ENCODE data around the gene TLE4.

DNA sequence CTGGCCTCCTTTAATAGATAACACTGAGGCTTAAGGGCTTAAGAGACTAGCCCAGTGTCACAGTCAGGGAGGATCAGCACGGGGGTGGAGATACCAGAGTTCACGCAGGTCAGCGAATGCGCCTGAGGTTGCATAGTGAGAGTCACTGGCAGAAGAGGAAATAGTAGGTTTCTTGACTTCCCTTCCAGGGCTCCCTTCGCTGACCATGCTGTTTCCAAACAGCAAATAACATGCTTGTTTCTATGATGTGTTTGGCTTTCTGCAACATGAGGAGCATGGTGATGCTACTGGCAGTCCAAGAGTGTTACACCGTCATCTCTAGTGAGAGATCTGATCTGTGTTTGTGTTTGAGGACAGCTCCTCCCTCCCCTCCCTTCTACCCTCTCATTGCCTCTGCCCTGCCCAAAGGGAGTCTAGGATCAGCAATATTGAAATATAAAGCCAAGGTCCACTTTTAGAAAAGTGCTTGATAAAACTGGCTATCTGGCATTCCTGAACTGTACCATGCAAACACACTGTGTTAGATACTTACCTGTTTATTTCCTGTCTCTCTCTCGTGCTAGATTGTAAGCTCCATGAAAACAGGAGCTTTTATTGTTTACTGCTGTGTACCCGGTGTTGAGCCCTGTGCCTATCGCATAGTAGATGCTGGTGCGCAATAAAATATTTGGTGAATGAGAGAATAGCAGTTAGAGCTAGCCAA, 12.3 kb downstream of the TLE4 start:
- TF ChIP-seq, protein P1, sequence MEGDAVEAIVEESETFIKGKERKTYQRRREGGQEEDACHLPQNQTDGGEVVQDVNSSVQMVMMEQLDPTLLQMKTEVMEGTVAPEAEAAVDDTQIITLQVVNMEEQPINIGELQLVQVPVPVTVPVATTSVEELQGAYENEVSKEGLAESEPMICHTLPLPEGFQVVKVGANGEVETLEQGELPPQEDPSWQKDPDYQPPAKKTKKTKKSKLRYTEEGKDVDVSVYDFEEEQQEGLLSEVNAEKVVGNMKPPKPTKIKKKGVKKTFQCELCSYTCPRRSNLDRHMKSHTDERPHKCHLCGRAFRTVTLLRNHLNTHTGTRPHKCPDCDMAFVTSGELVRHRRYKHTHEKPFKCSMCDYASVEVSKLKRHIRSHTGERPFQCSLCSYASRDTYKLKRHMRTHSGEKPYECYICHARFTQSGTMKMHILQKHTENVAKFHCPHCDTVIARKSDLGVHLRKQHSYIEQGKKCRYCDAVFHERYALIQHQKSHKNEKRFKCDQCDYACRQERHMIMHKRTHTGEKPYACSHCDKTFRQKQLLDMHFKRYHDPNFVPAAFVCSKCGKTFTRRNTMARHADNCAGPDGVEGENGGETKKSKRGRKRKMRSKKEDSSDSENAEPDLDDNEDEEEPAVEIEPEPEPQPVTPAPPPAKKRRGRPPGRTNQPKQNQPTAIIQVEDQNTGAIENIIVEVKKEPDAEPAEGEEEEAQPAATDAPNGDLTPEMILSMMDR (IDR thresholded peaks at IDR 0.05; ENCODE audit: insufficient read depth, low read depth, low read length) = no peak
- TF ChIP-seq EZH2 (IDR thresholded peaks at IDR 0.05; ENCODE audit: insufficient read depth, low read length) = no peak
